Panc1 (cell line): ENCODE measurements around the gene MALSU1. TPM values are rescaled to one million over a fixed set of nuclear protein-coding genes. Genes with fewer than 3 reads are reported as not detected.

Source experiments
- ATAC-seq: fragments of 200-7000 bp; cut with Tn5 transposase; 2 replicates; pipeline ENCODE4 v1.9.1; 2020; ENCODE audit warnings: mild to moderate bottlenecking, moderate library complexity
- BruUV-seq: library from RNA; stranded (reverse); fragments of 400-500 nt; replicated peaks from 2 replicates; lab custom pipeline; 2021; lab: Mats Ljungman, UMichigan
- CTCF ChIA-PET: fragments of 300-600 bp; sonication (Branson Sonifier 250); formaldehyde crosslinking; loops from one replicate; lab custom pipeline; 2022; ENCODE audit warnings: antibody characterized with exemption; lab: Charles Lee
- POLR2A ChIA-PET: fragments of 300-600 bp; sonication (Branson Sonifier 250); formaldehyde crosslinking; loops from one replicate; lab custom pipeline; 2022; ENCODE audit warnings: antibody characterized with exemption; lab: Charles Lee
- DNase-seq: peaks from one replicate; pipeline ENCODE4 v3.0.0-alpha.2; 2010; ENCODE audit warnings: low read depth, low spot score
- H3K27ac ChIP-seq: 2 replicates; pipeline ENCODE4 v1.5.1; 2011; ENCODE audit warnings: mild to moderate bottlenecking, low read length, inconsistent platforms
- H3K27me3 ChIP-seq: fragments of 200-500 bp; sonication (Bioruptor generic); 2 replicates; pipeline ENCODE4 v1.6.0; 2014; ENCODE audit warnings: low read length, inconsistent platforms; ENCODE audit not compliant: control insufficient read depth, insufficient read depth
- H3K36me3 ChIP-seq: fragments of 200-500 bp; sonication (Bioruptor generic); 2 replicates; pipeline ENCODE4 v1.5.1; 2014; ENCODE audit warnings: inconsistent platforms, mild to moderate bottlenecking, low read length, moderate library complexity; ENCODE audit not compliant: control insufficient read depth, insufficient read depth
- H3K4me1 ChIP-seq: 2 replicates; pipeline ENCODE4 v1.5.1; 2011; ENCODE audit warnings: inconsistent platforms, mild to moderate bottlenecking, low read length, moderate library complexity; ENCODE audit not compliant: control insufficient read depth, insufficient read depth
- H3K4me3 ChIP-seq, 2 experiments: 2 replicates each; pipeline ENCODE4 v1.5.1; 2011 to 2012; ENCODE audit warnings: low read depth in 2 of 2, low read length in 2 of 2, mild to moderate bottlenecking in 2 of 2, inconsistent platforms in 1 of 2, moderate library complexity in 1 of 2
- H3K9me3 ChIP-seq: fragments of 200-500 bp; sonication (Bioruptor generic); 2 replicates; pipeline ENCODE4 v1.5.1; 2014; ENCODE audit warnings: low read depth, mild to moderate bottlenecking, inconsistent platforms, low read length, moderate library complexity; ENCODE audit not compliant: control insufficient read depth, insufficient read depth
- CTCF ChIP-seq: fragments of 450-650 bp; IDR thresholded peaks from 2 replicates; pipeline ENCODE4 v1.5.1; 2017; ENCODE audit warnings: mild to moderate bottlenecking
- POLR2AphosphoS5 ChIP-seq: IDR thresholded peaks from 2 replicates; pipeline ENCODE4 v1.6.1; 2012; ENCODE audit warnings: mild to moderate bottlenecking, low read depth, low read length, moderate library complexity
- REST ChIP-seq, 2 experiments: IDR thresholded peaks; 2 replicates each; pipeline ENCODE4 v1.6.1; 2011 to 2012; ENCODE audit warnings: low read depth in 2 of 2, control low read depth in 1 of 2, low read length in 1 of 2, mild to moderate bottlenecking in 1 of 2, moderate library complexity in 1 of 2; ENCODE audit not compliant: insufficient read depth in 1 of 2
- SIN3A ChIP-seq: IDR thresholded peaks from 2 replicates; pipeline ENCODE4 v1.6.1; 2012; ENCODE audit warnings: low read depth, mild to moderate bottlenecking, low read length, moderate library complexity, borderline replicate concordance; ENCODE audit not compliant: insufficient read depth
- TCF7L2 ChIP-seq: IDR thresholded peaks from 2 replicates; pipeline ENCODE4 v1.6.1; 2011; ENCODE audit warnings: mild to moderate bottlenecking, low read depth, low read length, inconsistent platforms
- in situ Hi-C: cut with HindIII; loops from 2 replicates; pipeline ENCODE4 v1.10.0; 2016; ENCODE audit warnings: low sequenced_read_pairs, low pct_unique_long_range_greater_than_20kb
- intact Hi-C: fragments of 100-400 bp; cut with micrococcal nuclease; formaldehyde crosslinking; loops from one replicate; pipeline ENCODE4 v1.10.0; 2022; ENCODE audit not compliant: unreplicated experiment
- total RNA-seq: library from RNA; stranded (reverse); gene quantifications from one replicate; pipeline ENCODE4 v1.2.1, GENCODE V29; 2021; ENCODE audit not compliant: unreplicated experiment

The MALSU1 gene
- total RNA-seq, 1 experiment from 2014 or later: 111 TPM

- Histone ChIP-seq H3K4me1 (no peaks in the 10 kb centered on the region), H3K4me3 (no peak overlapping the region), H3K36me3 (no peaks in the 10 kb centered on the region), H3K9me3 (peaks cover 12% of the 10 kb centered on the region; the same call in 1 of the 2 replicates), H3K27me3 (peaks cover 5% of the 10 kb centered on the region; the same call in 1 of the 2 replicates), H3K27ac (no peak overlapping the region)
- BruUV-seq: no TSS peak
- POLR2A ChIA-PET: no interaction called here
- DNase-seq (no peak), ATAC-seq (no peak)
- CTCF ChIA-PET: interaction anchor here (0.6 kb wide), 1 partner anchor 136 kb away, joined by 3 read pairs; no protein-coding TSS in a partner anchor
- in situ Hi-C loops (no loop called here), intact Hi-C loops (no loop called here)
- TF ChIP-seq POLR2AphosphoS5 (no peak), SIN3A (no peak), TCF7L2 (no peak)
Measured at GRCh38 chr7:23254051-23254681, 45.0 kb upstream of the MALSU1 start.

GRCh38 chr7:23256731-23257130 is 42.4 kb upstream of the MALSU1 start:
- DNase-seq (no peak), ATAC-seq (no peak)
- intact Hi-C loops (no loop called here), in situ Hi-C loops (no loop called here)
- POLR2A ChIA-PET: no interaction called here
- Histone ChIP-seq H3K36me3 (no peaks in the 10 kb centered on the region), H3K27ac (no peak overlapping the region), H3K4me1 (no peaks in the 10 kb centered on the region), H3K4me3 (no peak overlapping the region), H3K27me3 (no peaks in the 10 kb centered on the region; the same call in 1 of the 2 replicates), H3K9me3 (peaks cover 9% of the 10 kb centered on the region; the same call in 1 of the 2 replicates)
- CTCF ChIA-PET: no interaction called here
- TF ChIP-seq REST (IDR thresholded peaks at IDR 0.05; ENCODE audit: insufficient read depth in 1 of 2, low read depth in 2 of 2, low read length in 1 of 2): no peak
- no peak for TF ChIP-seq CTCF
- no peak for TF ChIP-seq SIN3A
- TF ChIP-seq POLR2AphosphoS5: no peak
- TF ChIP-seq TCF7L2: no peak
- no TSS peak for BruUV-seq

- no peak overlapping the region for H3K4me3 ChIP-seq
- DNase-seq: no peak
- ATAC-seq: no peak
- no peaks in the 10 kb centered on the region for H3K4me1 ChIP-seq
- in situ Hi-C loops: no loop called here
- intact Hi-C loops: no loop called here
- no TSS peak for BruUV-seq
- no peaks in the 10 kb centered on the region for H3K9me3 ChIP-seq
- TF ChIP-seq POLR2AphosphoS5 (no peak), CTCF (no peak), SIN3A (no peak), REST (IDR thresholded peaks at IDR 0.05; ENCODE audit: insufficient read depth in 1 of 2, low read depth in 2 of 2, low read length in 1 of 2) (no peak), TCF7L2 (no peak)
- no peak overlapping the region for H3K27ac ChIP-seq
- CTCF ChIA-PET: interaction anchor here (0.7 kb wide), 1 partner anchor 77 kb away, joined by 6 read pairs; no protein-coding TSS in a partner anchor
- no peaks in the 10 kb centered on the region for H3K27me3 ChIP-seq
- POLR2A ChIA-PET: no interaction called here
- no peaks in the 10 kb centered on the region for H3K36me3 ChIP-seq
Measured at GRCh38 chr7:23260371-23260770, 38.8 kb upstream of the MALSU1 start.
